HFFc6 (cell line): ENCODE data around the gene TPK1. TPM values are rescaled to one million over a fixed set of nuclear protein-coding genes. Genes with fewer than 3 reads are reported as not detected.
"Not testable (repeated sequence)": the region's sequence is repeated elsewhere in the genome, so short reads cannot be mapped to it uniquely, and the experiment has no call there.

ENCODE experiments used
- DNase-seq: peaks from one replicate; pipeline ENCODE4 v3.0.0-alpha.2; 2018
- H3K27ac Mint-ChIP-seq: 2 replicates; pipeline ENCODE4 v1.8.0; 2020; ENCODE audit warnings: mild to moderate bottlenecking, mixed read lengths
- H3K27me3 Mint-ChIP-seq: 2 replicates; pipeline ENCODE4 v1.8.0; 2021; ENCODE audit warnings: mild to moderate bottlenecking, moderate library complexity, mixed read lengths; ENCODE audit not compliant: insufficient read depth
- H3K36me3 Mint-ChIP-seq: 2 replicates; pipeline ENCODE4 v1.8.0; 2021; ENCODE audit warnings: low read depth, mixed read lengths
- H3K4me1 Mint-ChIP-seq: 2 replicates; pipeline ENCODE4 v1.8.0; 2020; ENCODE audit warnings: low read depth, mixed read lengths
- H3K4me3 Mint-ChIP-seq: 2 replicates; pipeline ENCODE4 v1.8.0; 2020; ENCODE audit warnings: mild to moderate bottlenecking, moderate library complexity, mixed read lengths
- H3K9me3 Mint-ChIP-seq: 2 replicates; pipeline ENCODE4 v1.8.0; 2020; ENCODE audit warnings: mild to moderate bottlenecking, mixed read lengths
- total RNA-seq, 6 experiments: library from RNA; stranded (reverse); fragmentation: NEBNext Ultra II Directional; extraction: Animal tissue kit (Norgen Biotek cat#: 25700); gene quantifications; 2 replicates in 1 of 6; 3 replicates in 5 of 6; pipeline ENCODE4 v1.2.3, GENCODE V29; 2021
- TF ChIP-seq, protein P1 (sequence below): fragments of 200-600 bp; sonication (generic); IDR thresholded peaks from 2 replicates; pipeline ENCODE4 v1.5.0; 2021; ENCODE audit warnings: antibody characterized with exemption, mild to moderate bottlenecking

Gene TPK1
- total RNA-seq, 6 experiments from 2014 or later, result 0.11 to 0.82 (median 0.55) TPM; not detected in 2

DNA sequence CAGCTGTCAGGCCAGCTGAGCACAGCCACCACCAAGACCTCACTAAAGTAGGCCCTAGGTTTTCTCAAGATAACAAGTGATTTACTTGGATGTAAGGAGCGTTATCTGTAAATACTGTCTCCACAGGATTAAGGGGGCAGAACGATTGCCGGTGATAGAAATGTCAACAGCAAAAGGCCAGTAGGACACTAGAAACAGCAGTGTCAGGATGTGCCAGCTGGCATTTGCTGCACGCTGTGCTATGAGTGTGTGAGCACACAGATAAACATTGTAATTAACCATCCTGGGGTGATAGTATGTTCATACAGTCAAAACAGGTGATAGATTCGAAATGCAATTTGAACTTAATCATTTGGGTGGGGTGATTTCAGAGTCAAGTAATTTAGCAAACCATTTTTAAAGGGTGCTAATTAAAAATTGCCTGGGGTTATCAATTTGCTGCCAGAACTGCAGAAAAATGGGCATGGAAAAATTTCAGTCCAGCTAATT, 396.1 kb downstream of the TPK1 start:
- no peak overlapping the region for H3K4me3 Mint-ChIP-seq
- no peaks in the 10 kb centered on the region for H3K4me1 Mint-ChIP-seq
- TF ChIP-seq, protein P1, sequence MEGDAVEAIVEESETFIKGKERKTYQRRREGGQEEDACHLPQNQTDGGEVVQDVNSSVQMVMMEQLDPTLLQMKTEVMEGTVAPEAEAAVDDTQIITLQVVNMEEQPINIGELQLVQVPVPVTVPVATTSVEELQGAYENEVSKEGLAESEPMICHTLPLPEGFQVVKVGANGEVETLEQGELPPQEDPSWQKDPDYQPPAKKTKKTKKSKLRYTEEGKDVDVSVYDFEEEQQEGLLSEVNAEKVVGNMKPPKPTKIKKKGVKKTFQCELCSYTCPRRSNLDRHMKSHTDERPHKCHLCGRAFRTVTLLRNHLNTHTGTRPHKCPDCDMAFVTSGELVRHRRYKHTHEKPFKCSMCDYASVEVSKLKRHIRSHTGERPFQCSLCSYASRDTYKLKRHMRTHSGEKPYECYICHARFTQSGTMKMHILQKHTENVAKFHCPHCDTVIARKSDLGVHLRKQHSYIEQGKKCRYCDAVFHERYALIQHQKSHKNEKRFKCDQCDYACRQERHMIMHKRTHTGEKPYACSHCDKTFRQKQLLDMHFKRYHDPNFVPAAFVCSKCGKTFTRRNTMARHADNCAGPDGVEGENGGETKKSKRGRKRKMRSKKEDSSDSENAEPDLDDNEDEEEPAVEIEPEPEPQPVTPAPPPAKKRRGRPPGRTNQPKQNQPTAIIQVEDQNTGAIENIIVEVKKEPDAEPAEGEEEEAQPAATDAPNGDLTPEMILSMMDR, result no peak
- H3K27ac Mint-ChIP-seq, result no peak overlapping the region
- peaks cover 13% of the 10 kb centered on the region for H3K9me3 Mint-ChIP-seq
- no peaks in the 10 kb centered on the region for H3K27me3 Mint-ChIP-seq
- DNase-seq, result no peak
- no peaks in the 10 kb centered on the region for H3K36me3 Mint-ChIP-seq

- TF ChIP-seq, protein P1, result no peak
- Mint-ChIP-seq H3K4me3 (no peak overlapping the region), H3K36me3 (no peaks in the 10 kb centered on the region), H3K9me3 (peaks cover 22% of the 10 kb centered on the region), H3K27me3 (no peaks in the 10 kb centered on the region), H3K27ac (no peak overlapping the region), H3K4me1 (no peaks in the 10 kb centered on the region)
- no peak for DNase-seq
Measured at GRCh38 chr7:144438759-144439158, 397.1 kb downstream of the TPK1 start.

DNA sequence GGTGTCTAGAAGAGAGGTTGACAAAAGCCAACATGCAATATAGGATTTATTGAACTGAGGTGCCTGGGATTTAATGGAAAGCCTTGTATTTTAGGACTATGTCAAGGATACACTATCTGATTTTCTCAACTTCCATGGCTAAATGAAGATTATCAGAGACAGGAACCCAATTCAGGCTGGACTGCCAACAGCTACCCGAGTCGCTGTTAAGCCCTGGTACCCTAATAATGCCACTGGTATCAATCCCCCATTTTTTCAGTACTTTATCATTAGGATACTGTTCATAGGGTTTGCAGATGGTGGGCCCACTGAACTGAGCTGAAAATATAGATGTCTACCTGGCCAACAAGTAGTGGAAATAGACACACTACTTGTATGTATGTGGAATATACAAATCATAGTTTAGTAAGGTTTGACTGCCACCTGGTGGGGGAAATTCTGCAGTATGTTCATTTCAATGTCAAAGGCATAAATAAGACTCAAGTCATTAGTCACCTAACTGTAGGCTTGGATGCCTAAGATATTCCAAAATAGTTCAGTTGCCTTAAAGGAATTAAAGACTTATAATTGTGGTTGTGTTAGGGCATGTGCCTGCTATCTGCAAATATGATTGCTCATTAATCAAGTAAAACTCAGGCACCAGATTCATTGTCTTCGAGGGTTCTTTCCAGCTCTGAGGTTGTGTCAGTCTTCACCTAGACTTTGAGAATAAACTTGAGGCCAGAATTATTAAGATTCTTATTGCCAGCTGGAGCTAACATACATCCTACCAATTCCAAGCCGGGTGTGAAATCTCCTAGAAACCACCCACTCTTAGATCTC, 398.3 kb downstream of the TPK1 start:
- TF ChIP-seq, protein P1, result peak; percentile 69
- Mint-ChIP-seq H3K27me3 (no peaks in the 10 kb centered on the region), H3K27ac (no peak overlapping the region), H3K36me3 (no peaks in the 10 kb centered on the region; the same call in 1 of the 2 replicates), H3K4me1 (no peaks in the 10 kb centered on the region), H3K9me3 (peaks cover 31% of the 10 kb centered on the region), H3K4me3 (no peak overlapping the region)
- peak; percentile 25 for DNase-seq

DNA sequence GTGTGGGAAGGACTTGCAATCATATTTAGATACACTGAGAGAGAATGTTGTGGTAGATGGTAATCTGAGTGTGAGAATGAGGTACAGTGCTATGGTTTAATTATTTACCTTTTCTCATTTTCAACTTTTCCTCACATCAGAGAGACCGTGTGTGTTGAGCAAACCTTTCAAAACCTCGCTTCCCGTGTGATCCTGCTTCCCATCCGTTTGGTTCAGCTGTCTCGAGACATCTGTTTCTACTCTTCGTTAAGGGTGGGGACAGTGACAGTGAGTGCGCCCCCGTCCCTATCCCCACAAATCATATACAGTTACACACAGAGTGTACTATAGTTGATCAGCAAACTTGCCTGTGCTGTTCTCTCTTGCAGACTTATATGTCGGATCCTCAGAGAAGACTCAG, 399.4 kb downstream of the TPK1 start:
- no peak for DNase-seq

GRCh38 chr7:144428431-144428830, 407.4 kb downstream of the TPK1 start:
- DNase-seq, result no peak
- no peak overlapping the region for H3K27ac Mint-ChIP-seq
- TF ChIP-seq, protein P1, result no peak
- H3K27me3 Mint-ChIP-seq, result no peaks in the 10 kb centered on the region
- H3K4me1 Mint-ChIP-seq, result no peaks in the 10 kb centered on the region
- peaks cover 71% of the 10 kb centered on the region for H3K9me3 Mint-ChIP-seq
- no peak overlapping the region for H3K4me3 Mint-ChIP-seq
- H3K36me3 Mint-ChIP-seq, result peaks cover 10% of the 10 kb centered on the region

More for the DNA sequence above, 399.4 kb downstream of the TPK1 start:
- Mint-ChIP-seq H3K4me1 (no peaks in the 10 kb centered on the region), H3K36me3 (no peaks in the 10 kb centered on the region; the same call in 1 of the 2 replicates), H3K9me3 (peaks cover 39% of the 10 kb centered on the region), H3K27ac (no peak overlapping the region), H3K4me3 (no peak overlapping the region), H3K27me3 (no peaks in the 10 kb centered on the region)
- TF ChIP-seq, protein P1, result no peak

DNA sequence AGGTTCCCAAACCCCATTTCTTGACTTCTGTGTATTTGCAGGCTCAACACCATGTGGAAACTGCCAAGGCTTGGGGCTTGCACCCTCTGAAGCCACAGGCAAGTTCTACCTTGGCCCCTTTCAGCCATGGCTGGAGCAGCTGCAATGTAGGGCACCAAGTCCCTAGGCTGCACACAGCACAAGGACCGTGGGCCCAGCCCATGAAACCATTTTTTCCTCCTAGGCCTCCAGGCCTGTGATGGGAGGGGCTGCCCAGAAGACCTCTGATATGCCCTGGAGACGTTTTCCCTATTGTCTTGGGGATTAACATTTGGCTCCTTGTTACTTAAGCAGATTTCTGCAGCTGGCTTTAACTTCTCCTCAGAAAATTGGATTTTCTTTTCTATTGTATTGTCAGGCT, 408.3 kb downstream of the TPK1 start:
- not testable (repeated sequence) for DNase-seq, H3K27ac Mint-ChIP-seq, H3K27me3 Mint-ChIP-seq, H3K4me3 Mint-ChIP-seq, H3K4me1 Mint-ChIP-seq, H3K36me3 Mint-ChIP-seq
- peaks cover 73% of the 10 kb centered on the region for H3K9me3 Mint-ChIP-seq

DNA sequence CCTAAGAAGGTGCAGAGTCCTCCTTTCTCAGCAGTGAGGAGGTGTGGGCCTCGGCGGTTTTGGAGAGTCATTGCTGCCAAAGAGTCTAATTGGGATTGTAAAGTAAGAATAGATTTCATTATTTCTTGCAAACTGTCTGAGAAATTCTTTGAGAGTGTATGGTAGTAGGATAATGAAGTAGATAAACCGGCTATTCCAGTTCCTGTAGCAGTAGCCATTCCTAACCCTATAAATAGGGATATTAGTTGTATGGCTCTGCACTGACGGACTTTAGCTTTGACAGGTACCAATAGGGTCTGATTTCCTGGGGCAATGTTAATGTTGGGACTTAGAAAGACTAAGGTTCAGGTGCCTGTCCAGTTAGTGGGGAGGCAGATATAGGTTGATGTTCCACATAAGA, 416.9 kb downstream of the TPK1 start:
- not testable (repeated sequence) for H3K36me3 Mint-ChIP-seq, H3K27me3 Mint-ChIP-seq, DNase-seq, H3K4me1 Mint-ChIP-seq, H3K4me3 Mint-ChIP-seq, H3K27ac Mint-ChIP-seq
- H3K9me3 Mint-ChIP-seq, result peaks cover 25% of the 10 kb centered on the region
